Karpas-422 (cell line): ENCODE measurements around the gene DEUP1. TPM values are rescaled to one million over a fixed set of nuclear protein-coding genes. Genes with fewer than 3 reads are reported as not detected.

Source experiments
- DNase-seq: peaks from one replicate; pipeline ENCODE4 v3.0.0-alpha.2; 2015
- H2AFZ ChIP-seq: fragments of 200-600 bp; sonication (generic); 2 replicates; pipeline ENCODE4 v1.6.1; 2014; ENCODE audit warnings: antibody characterized with exemption, low read length, mixed read lengths
- H3K27ac ChIP-seq: fragments of 200-600 bp; sonication (generic); 2 replicates; pipeline ENCODE4 v1.5.1; 2014; ENCODE audit warnings: mild to moderate bottlenecking, low read length, moderate library complexity
- H3K27me3 ChIP-seq: fragments of 200-600 bp; sonication (generic); 2 replicates; pipeline ENCODE4 v1.6.1; 2014; ENCODE audit warnings: low read length, mixed read lengths
- H3K36me3 ChIP-seq: fragments of 200-600 bp; sonication (generic); 2 replicates; pipeline ENCODE4 v1.6.1; 2014; ENCODE audit warnings: low read length, mixed read lengths; ENCODE audit not compliant: insufficient read depth
- H3K4me1 ChIP-seq: fragments of 200-600 bp; sonication (generic); 2 replicates; pipeline ENCODE4 v1.6.1; 2014; ENCODE audit warnings: mild to moderate bottlenecking, low read length, mixed read lengths
- H3K4me2 ChIP-seq: fragments of 200-600 bp; sonication (generic); 2 replicates; pipeline ENCODE4 v1.6.1; 2014; ENCODE audit warnings: low read length, low read depth, mild to moderate bottlenecking; ENCODE audit not compliant: poor library complexity, severe bottlenecking
- H3K4me3 ChIP-seq: fragments of 200-600 bp; sonication (generic); 2 replicates; pipeline ENCODE4 v1.5.1; 2014; ENCODE audit warnings: mild to moderate bottlenecking, antibody characterized with exemption, low read length, mixed read lengths
- H3K79me2 ChIP-seq: fragments of 200-600 bp; sonication (generic); 2 replicates; pipeline ENCODE4 v1.6.1; 2014; ENCODE audit warnings: mild to moderate bottlenecking, low read length, mixed read lengths
- H3K9ac ChIP-seq: fragments of 200-600 bp; sonication (generic); 2 replicates; pipeline ENCODE4 v1.6.0; 2014; ENCODE audit warnings: low read length
- H3K9me2 ChIP-seq: fragments of 200-600 bp; sonication (generic), shearing (Covaris generic); replicated peaks from 2 replicates; pipeline ENCODE4 v1.6.0; 2014; ENCODE audit warnings: mild to moderate bottlenecking, low read length, moderate library complexity; ENCODE audit not compliant: insufficient read depth
- H3K9me3 ChIP-seq: fragments of 300-700, 200-600 bp; sonication (generic); 2 replicates; pipeline ENCODE4 v1.6.1; 2014; ENCODE audit warnings: low read length, mixed read lengths
- H4K20me1 ChIP-seq: fragments of 200-600 bp; sonication (generic); 2 replicates; pipeline ENCODE4 v1.6.1; 2014; ENCODE audit warnings: mild to moderate bottlenecking, antibody characterized with exemption, low read length, low read depth; ENCODE audit not compliant: insufficient read depth
- total RNA-seq: library from RNA; depleted of rRNA; stranded (reverse); fragments of >200 nt; shearing (Covaris generic); gene quantifications from 2 replicates; pipeline ENCODE4 v1.2.3, GENCODE V29; 2014; ENCODE audit warnings: low replicate concordance

DEUP1 gene
- total RNA-seq, 1 experiment from 2014 or later: not detected

DNA sequence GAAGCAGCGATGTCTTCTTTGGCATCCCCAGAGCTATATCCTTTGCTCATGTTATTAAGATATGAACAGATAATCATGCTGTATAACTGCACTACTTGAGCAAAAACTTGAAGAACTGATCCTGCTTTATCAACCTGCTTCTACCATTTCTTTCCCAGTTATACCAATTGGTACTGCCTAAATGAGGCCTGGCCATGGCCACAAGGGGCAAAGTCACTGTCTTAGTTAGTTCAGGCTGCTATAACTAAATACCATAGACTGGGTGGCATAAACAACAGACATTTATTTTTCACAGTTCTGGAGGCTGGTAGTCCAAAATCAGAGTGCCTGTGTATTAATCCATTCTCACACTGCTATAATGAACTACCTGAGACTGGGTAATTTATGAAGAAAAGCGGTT, 37.5 kb downstream of the DEUP1 start:
- Histone ChIP-seq H3K9ac (no peak overlapping the region), H3K79me2 (no peaks in the 10 kb centered on the region), H2AFZ (no peak overlapping the region), H3K9me3 (no peaks in the 10 kb centered on the region), H3K9me2 (no peaks in the 10 kb centered on the region), H3K27me3 (no peaks in the 10 kb centered on the region), H4K20me1 (no peaks in the 10 kb centered on the region), H3K4me1 (no peaks in the 10 kb centered on the region), H3K36me3 (no peaks in the 10 kb centered on the region), H3K4me3 (no peak overlapping the region), H3K4me2 (no peak overlapping the region), H3K27ac (no peak overlapping the region)
- DNase-seq: no peak

DNA sequence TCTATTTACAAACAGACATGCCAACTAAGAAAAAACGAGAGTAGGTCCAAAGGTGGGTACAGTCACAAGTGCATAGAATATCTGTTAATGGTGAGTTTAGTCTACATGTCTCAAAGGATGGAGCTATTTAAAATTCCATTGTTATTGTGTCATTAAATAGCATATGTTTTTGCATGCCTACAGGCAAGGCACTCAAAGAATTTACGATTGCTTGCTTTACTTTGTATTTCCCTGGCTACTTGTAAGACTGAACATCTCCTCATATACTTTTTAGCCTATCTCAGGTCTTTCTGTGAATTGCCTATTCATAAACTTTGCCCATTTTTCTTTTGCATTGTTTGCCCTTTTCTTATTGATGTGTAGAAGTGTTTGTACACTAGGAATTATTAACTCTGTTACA, 39.7 kb downstream of the DEUP1 start:
- Histone ChIP-seq H3K9ac (no peak overlapping the region), H2AFZ (no peak overlapping the region), H3K27me3 (no peaks in the 10 kb centered on the region), H3K9me3 (no peaks in the 10 kb centered on the region), H3K79me2 (no peaks in the 10 kb centered on the region), H3K27ac (no peak overlapping the region), H3K4me3 (no peak overlapping the region), H3K4me2 (no peak overlapping the region), H3K36me3 (no peaks in the 10 kb centered on the region), H3K4me1 (no peaks in the 10 kb centered on the region), H4K20me1 (no peaks in the 10 kb centered on the region), H3K9me2 (no peaks in the 10 kb centered on the region)
- DNase-seq: no peak

DNA sequence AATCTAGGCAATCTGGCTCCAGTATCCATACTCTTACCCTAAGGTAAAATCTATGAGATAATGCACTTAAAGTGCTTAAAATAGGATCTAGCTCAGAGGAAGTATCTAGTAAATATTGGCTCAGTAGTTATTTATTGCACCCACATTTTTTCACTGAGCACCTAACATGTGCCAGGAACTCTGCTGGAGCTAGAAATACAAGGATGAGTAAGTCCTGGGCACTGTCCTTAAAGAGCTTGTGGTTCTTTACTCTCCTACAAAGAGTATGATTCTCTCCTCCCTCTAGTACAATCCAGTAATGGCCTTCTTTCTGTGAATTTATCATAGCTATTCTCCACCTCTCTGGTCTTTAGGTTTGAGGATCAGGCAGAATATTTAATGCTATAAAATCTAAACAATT, 59.2 kb downstream of the DEUP1 start:
- Histone ChIP-seq H3K27ac (no peak overlapping the region), H3K36me3 (no peaks in the 10 kb centered on the region), H3K79me2 (no peaks in the 10 kb centered on the region), H4K20me1 (no peaks in the 10 kb centered on the region), H3K9ac (no peak overlapping the region), H3K4me2 (no peak overlapping the region), H3K9me2 (no peaks in the 10 kb centered on the region), H2AFZ (no peak overlapping the region), H3K4me1 (no peaks in the 10 kb centered on the region), H3K4me3 (no peak overlapping the region), H3K9me3 (no peaks in the 10 kb centered on the region), H3K27me3 (no peaks in the 10 kb centered on the region)
- no peak for DNase-seq

DNA sequence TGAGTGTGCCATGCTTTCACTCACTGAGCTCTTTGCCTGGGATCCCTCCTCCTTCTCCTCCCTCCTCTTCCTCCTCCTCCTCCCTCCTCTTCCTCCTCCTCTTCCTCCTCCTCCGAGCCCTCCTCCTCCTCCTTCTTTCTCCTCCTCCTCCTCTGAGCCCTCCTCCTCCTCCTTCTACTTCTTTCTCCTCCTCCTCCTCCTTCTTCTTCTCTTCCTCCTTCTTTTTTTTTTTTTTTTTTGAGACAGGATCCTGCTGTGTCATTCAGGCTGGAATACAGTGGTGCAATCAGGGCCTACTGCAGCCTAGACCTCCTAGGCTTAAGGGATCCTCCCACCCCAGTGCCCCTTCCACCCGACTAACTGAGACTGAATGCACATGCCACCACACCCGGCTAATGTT, 62.3 kb downstream of the DEUP1 start:
- no peak overlapping the region for H2AFZ ChIP-seq
- H3K9me2 ChIP-seq: no peaks in the 10 kb centered on the region
- no peak overlapping the region for H3K9ac ChIP-seq
- no peak overlapping the region for H3K4me2 ChIP-seq
- no peaks in the 10 kb centered on the region for H3K9me3 ChIP-seq
- DNase-seq: no peak
- H3K27me3 ChIP-seq: no peaks in the 10 kb centered on the region
- no peaks in the 10 kb centered on the region for H3K36me3 ChIP-seq
- no peaks in the 10 kb centered on the region for H3K79me2 ChIP-seq
- H3K27ac ChIP-seq: no peak overlapping the region
- no peak overlapping the region for H3K4me3 ChIP-seq
- H3K4me1 ChIP-seq: no peaks in the 10 kb centered on the region
- H4K20me1 ChIP-seq: no peaks in the 10 kb centered on the region

DNA sequence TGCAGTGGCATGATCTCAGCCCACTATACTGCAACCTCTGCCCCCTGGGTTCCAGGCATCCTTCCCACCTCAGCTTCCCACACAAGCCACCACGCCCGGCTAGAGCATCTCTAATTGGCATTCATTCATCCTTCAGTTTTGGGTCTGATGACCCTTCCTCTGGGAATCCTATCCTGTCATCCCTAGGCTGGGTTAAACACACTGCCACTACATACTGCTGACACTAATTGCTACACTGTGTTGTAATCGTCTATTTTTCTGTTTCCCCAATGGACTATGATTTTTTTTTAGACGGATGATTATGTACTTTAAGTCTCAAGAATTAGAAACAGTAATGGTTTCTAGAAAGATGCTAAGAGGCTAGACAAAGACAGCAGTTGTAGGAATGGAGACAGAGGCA, 62.8 kb downstream of the DEUP1 start:
- Histone ChIP-seq H3K9me3 (no peaks in the 10 kb centered on the region), H3K4me2 (no peak overlapping the region), H3K79me2 (no peaks in the 10 kb centered on the region), H3K36me3 (no peaks in the 10 kb centered on the region), H2AFZ (no peak overlapping the region), H4K20me1 (no peaks in the 10 kb centered on the region), H3K27ac (no peak overlapping the region), H3K4me1 (no peaks in the 10 kb centered on the region), H3K27me3 (no peaks in the 10 kb centered on the region), H3K9me2 (no peaks in the 10 kb centered on the region), H3K9ac (no peak overlapping the region), H3K4me3 (no peak overlapping the region)
- no peak for DNase-seq

DNA sequence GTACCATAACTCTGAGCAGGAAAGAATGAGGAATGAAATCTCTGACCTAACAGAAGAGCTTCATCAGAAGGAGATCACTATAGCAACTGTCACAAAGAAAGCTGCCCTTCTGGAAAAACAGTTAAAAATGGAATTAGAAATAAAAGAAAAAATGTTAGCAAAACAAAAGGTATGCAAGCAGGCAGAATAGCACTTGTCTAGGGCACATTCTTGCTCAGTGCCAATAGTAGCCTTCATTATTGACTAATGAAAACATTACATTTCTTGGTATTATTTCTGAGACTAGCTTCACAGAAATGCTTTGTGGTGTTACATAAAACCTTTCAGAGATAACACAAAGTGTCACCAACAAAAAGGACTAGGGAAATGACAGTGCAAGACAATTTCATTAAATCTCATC, 63.9 kb downstream of the DEUP1 start:
- H3K79me2 ChIP-seq: no peaks in the 10 kb centered on the region
- no peak overlapping the region for H3K4me3 ChIP-seq
- H3K27ac ChIP-seq: no peak overlapping the region
- H3K9ac ChIP-seq: no peak overlapping the region
- H3K36me3 ChIP-seq: no peaks in the 10 kb centered on the region
- no peaks in the 10 kb centered on the region for H4K20me1 ChIP-seq
- no peak for DNase-seq
- no peaks in the 10 kb centered on the region for H3K9me3 ChIP-seq
- no peak overlapping the region for H2AFZ ChIP-seq
- no peaks in the 10 kb centered on the region for H3K27me3 ChIP-seq
- H3K4me2 ChIP-seq: no peak overlapping the region
- no peaks in the 10 kb centered on the region; the same call in 1 of the 2 replicates for H3K9me2 ChIP-seq
- no peaks in the 10 kb centered on the region for H3K4me1 ChIP-seq

DNA sequence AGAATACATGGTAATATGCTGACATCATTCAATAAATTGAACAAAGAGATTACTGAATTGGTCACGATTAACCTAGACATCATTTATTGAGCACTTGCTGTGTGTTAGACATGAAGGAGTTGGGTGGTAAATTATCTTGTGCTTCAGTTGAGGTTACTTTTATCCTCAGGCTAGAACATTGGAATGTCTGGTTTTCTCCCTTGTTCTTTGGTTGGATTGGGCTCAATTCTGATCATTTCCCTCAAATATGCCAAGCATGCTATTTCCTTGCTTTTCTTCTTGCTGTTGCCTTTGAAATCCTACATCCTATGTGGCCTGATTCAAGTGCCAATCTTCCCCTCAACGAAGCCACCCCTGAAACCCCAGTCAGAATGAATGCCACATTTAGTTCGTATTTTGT, 65.8 kb downstream of the DEUP1 start:
- Histone ChIP-seq H3K27ac (no peak overlapping the region), H3K27me3 (no peaks in the 10 kb centered on the region), H3K9me2 (no peaks in the 10 kb centered on the region; the same call in 1 of the 2 replicates), H3K4me2 (no peak overlapping the region), H3K9ac (no peak overlapping the region), H2AFZ (no peak overlapping the region), H4K20me1 (no peaks in the 10 kb centered on the region), H3K4me3 (no peak overlapping the region), H3K79me2 (no peaks in the 10 kb centered on the region), H3K36me3 (no peaks in the 10 kb centered on the region), H3K9me3 (no peaks in the 10 kb centered on the region), H3K4me1 (no peaks in the 10 kb centered on the region)
- DNase-seq: no peak

DNA sequence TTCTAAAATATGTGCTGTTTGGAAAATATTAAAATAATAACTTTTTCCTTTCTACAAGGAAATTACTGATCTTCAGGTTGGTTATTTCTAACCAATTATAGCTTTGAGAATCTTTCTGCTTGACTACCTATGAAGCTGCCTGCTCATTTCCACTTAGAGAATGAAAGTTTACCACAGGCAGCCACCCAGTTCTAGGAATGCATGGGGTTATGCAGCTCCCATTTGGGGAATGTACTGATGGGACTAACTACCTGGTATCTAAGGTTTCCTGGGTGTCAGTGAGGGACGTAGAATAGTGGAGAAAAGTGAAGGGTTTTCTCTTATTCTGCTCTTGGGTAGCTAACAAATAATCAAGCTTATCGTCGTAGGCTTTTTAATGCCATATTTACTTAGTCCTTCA, 73.4 kb downstream of the DEUP1 start:
- H3K27me3 ChIP-seq: no peaks in the 10 kb centered on the region
- H3K4me2 ChIP-seq: no peak overlapping the region
- H3K79me2 ChIP-seq: no peaks in the 10 kb centered on the region
- H4K20me1 ChIP-seq: no peaks in the 10 kb centered on the region
- no peak overlapping the region for H3K9ac ChIP-seq
- peaks cover 4% of the 10 kb centered on the region; the same call in 1 of the 2 replicates for H3K9me3 ChIP-seq
- no peaks in the 10 kb centered on the region for H3K4me1 ChIP-seq
- H3K4me3 ChIP-seq: no peak overlapping the region
- H3K27ac ChIP-seq: no peak overlapping the region
- DNase-seq: no peak
- H3K36me3 ChIP-seq: no peaks in the 10 kb centered on the region
- no peak overlapping the region for H2AFZ ChIP-seq
- no peaks in the 10 kb centered on the region; the same call in 1 of the 2 replicates for H3K9me2 ChIP-seq

- no peak overlapping the region for H2AFZ ChIP-seq
- H3K79me2 ChIP-seq: no peaks in the 10 kb centered on the region
- no peaks in the 10 kb centered on the region for H3K27me3 ChIP-seq
- H3K9ac ChIP-seq: no peak overlapping the region
- H3K9me2 ChIP-seq: no peaks in the 10 kb centered on the region
- H3K4me3 ChIP-seq: no peak overlapping the region
- no peaks in the 10 kb centered on the region for H4K20me1 ChIP-seq
- H3K4me2 ChIP-seq: no peak overlapping the region
- H3K4me1 ChIP-seq: no peaks in the 10 kb centered on the region
- H3K27ac ChIP-seq: no peak overlapping the region
- no peak for DNase-seq
- no peaks in the 10 kb centered on the region for H3K36me3 ChIP-seq
- no peaks in the 10 kb centered on the region for H3K9me3 ChIP-seq
These were observed 77.3 kb downstream of the DEUP1 start for GRCh38 chr11:93407777-93408401.
